Upper lobe of left lung (tissue), 4 donors: Measurements from ENCODE around the gene BTBD9.

Experiments used
- POLR2A ChIP-seq, 4 donors: fragments of 450-650 bp; IDR thresholded peaks; one replicate each; pipeline ENCODE4 v1.5.1; 2016 to 2017; ENCODE audit warnings: antibody characterized with exemption in 4 of 4, mild to moderate bottlenecking in 2 of 4
- TF ChIP-seq, protein P1 (sequence below), 6 experiments: fragments of 450-650 bp in 4 of 6; fragments of 200-600 bp in 2 of 6; sonication (generic) in 2 of 6; IDR thresholded peaks; one replicate each; pipeline ENCODE4 v1.5.1; 2016 to 2019; ENCODE audit warnings: antibody characterized with exemption in 6 of 6

DNA sequence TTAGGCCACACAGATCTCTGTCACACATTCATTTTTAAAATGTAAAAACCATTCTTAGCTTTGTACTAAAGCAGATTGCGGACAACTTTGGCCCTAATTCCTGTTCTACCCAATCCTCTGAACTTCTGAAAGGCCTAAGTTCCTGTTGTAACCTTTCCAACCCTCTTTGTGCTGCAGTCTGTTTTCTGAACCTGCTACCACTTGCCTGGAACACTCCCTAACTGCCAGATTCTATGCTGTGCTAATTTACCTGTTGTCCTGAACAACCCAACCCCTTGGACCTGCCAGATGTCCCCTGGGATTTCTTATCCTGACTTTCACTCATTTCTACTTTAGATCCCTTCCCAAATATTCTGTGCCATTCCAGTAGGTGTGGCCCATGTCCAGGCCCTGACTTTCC is 421.5 kb downstream of the BTBD9 start:
- TF ChIP-seq, protein P1, sequence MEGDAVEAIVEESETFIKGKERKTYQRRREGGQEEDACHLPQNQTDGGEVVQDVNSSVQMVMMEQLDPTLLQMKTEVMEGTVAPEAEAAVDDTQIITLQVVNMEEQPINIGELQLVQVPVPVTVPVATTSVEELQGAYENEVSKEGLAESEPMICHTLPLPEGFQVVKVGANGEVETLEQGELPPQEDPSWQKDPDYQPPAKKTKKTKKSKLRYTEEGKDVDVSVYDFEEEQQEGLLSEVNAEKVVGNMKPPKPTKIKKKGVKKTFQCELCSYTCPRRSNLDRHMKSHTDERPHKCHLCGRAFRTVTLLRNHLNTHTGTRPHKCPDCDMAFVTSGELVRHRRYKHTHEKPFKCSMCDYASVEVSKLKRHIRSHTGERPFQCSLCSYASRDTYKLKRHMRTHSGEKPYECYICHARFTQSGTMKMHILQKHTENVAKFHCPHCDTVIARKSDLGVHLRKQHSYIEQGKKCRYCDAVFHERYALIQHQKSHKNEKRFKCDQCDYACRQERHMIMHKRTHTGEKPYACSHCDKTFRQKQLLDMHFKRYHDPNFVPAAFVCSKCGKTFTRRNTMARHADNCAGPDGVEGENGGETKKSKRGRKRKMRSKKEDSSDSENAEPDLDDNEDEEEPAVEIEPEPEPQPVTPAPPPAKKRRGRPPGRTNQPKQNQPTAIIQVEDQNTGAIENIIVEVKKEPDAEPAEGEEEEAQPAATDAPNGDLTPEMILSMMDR (IDR thresholded peaks at IDR 0.05), result no peak
- TF ChIP-seq POLR2A (IDR thresholded peaks at IDR 0.05), result no peak
